ENCODE measurements around the gene XPO5. TPM values are rescaled to one million over a fixed set of nuclear protein-coding genes. Genes with fewer than 3 reads are reported as not detected.

XPO5 gene
- total RNA-seq, 1 experiment from 2014 or later: 77.4 TPM

DNA sequence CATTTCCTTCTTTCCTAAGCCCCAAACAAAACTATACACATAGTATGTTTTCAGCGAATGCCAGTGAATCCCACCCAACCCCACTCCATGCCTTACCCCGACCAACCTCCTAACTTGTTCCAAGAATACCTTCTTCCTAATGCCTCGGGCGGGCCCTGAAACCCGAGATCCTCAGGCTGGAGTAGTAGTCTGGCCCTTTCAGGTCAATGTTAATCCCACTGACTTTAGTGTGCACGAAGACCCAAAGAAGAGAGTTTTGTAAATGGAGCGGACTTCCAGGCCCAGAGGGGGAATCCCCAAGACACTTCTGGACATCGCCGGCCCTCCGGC, 59.5 kb downstream of the XPO5 start:
- Histone ChIP-seq H3K4me3 (replicated peaks in 1 of 2; ENCODE audit: low read depth in 1 of 2, low read length in 2 of 2) (peak overlapping the region; percentile 92 to 100), H3K27ac (ENCODE audit: low read depth, low read length) (peak overlapping the region; percentile 61), H4K20me1 (ENCODE audit: insufficient read depth) (0 out of 2 replicates have a peak, but pooled peaks cover 3% of the 10 kb centered on the region), H3K9ac (ENCODE audit: low read length) (peak overlapping the region; percentile 98), H2AFZ (ENCODE audit: low read depth, low read length, poor library complexity, severe bottlenecking) (no peak overlapping the region), H3K27me3 (ENCODE audit: insufficient read depth, low read length) (no peaks in the 10 kb centered on the region), H3K9me3 (ENCODE audit: control insufficient read depth in 1 of 2, insufficient read depth in 1 of 2, low read depth in 1 of 2, low read length in 2 of 2) (no peaks in the 10 kb centered on the region), H3K36me3 (ENCODE audit: control insufficient read depth in 1 of 2, insufficient read depth in 2 of 2, low read length in 2 of 2) (peaks cover 38 to 47% of the 10 kb centered on the region in 2 experiments), H3K4me2 (ENCODE audit: low read length) (peak overlapping the region; percentile 92), H3K79me2 (ENCODE audit: insufficient read depth, low read length) (peaks cover 63% of the 10 kb centered on the region), H3K4me1 (ENCODE audit: control insufficient read depth in 1 of 2, insufficient read depth in 2 of 2, low read length in 2 of 2) (peaks cover 14 to 21% of the 10 kb centered on the region in 2 experiments; a peak in 3 of 4 replicates), H3K9me2 (ENCODE audit: insufficient read depth) (no peaks in the 10 kb centered on the region)
- TF ChIP-seq EGR1 (IDR thresholded peaks at IDR 0.05; ENCODE audit: low read depth) (no peak), JUND (IDR thresholded peaks at IDR 0.05) (no peak), SRF (IDR thresholded peaks at IDR 0.05; ENCODE audit: low read depth) (no peak), POLR2AphosphoS5 (IDR thresholded peaks at IDR 0.05; ENCODE audit: low read depth, low read length) (no peak), ZFX (IDR thresholded peaks at IDR 0.05) (no peak; the same call in 1 of the 2 replicates), YY1 (IDR thresholded peaks at IDR 0.05; ENCODE audit: extremely low read depth, insufficient replicate concordance, low read depth, low read length) (no peak), TCF7L2 (IDR thresholded peaks at IDR 0.05; ENCODE audit: borderline replicate concordance, extremely low read depth, insufficient read depth, insufficient read length) (no peak), CBX3 (IDR thresholded peaks at IDR 0.05; ENCODE audit: low read depth) (no peak)
- ChIA-PET CTCF (interaction anchor here (2.7 kb wide), 1 partner anchor 9 kb away, joined by 12 read pairs; no protein-coding TSS in a partner anchor), RAD21 (ENCODE audit: low non-redundant PET in 1 of 2, low total read pairs in 2 of 2, uncharacterized antibody in 2 of 2, unreplicated experiment in 2 of 2) (no interaction called here), POLR2A (interaction anchor here (0.9 to 1.5 kb wide), 3 partner anchors 8 to 113 kb away, joined by 3 read pairs; partner anchors contain the start of gene GTPBP2)
- intact Hi-C loops (cut with micrococcal nuclease): loop anchor here (5.0 kb wide), 1 partner anchor 344 kb away; the partner anchor contains the start of gene SRF
- BruUV-seq (replicated peaks): no TSS peak
- ATAC-seq (no peak), DNase-seq (ENCODE audit: low read depth, low spot score) (no peak)

DNA sequence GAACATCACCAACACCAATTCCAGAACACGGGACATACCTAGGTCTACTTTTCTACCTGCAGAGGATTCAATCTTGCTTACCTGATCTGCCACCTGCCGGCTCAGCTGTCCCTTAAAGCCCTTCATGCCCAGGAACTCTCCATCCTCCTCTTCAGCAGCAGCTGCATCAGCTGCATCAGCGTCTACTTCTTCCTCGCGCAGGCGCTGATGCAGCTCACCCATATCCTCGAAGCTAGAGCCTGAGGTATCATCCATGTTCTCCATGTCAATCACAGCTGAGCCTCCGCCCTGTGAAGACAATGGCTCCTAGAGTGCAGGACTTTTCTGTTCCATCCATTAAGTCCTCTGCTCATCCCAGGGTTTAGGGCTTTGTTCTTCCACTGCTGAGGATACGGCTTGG, 60.0 kb downstream of the XPO5 start:
- Histone ChIP-seq H3K4me3 (replicated peaks in 1 of 2; ENCODE audit: low read depth in 1 of 2, low read length in 2 of 2) (peak overlapping the region; percentile 92 to 100), H3K4me1 (ENCODE audit: control insufficient read depth in 1 of 2, insufficient read depth in 2 of 2, low read length in 2 of 2) (peaks cover 14 to 21% of the 10 kb centered on the region in 2 experiments; a peak in 3 of 4 replicates), H3K27me3 (ENCODE audit: insufficient read depth, low read length) (no peaks in the 10 kb centered on the region), H3K27ac (ENCODE audit: low read depth, low read length) (peak overlapping the region; percentile 61), H3K4me2 (ENCODE audit: low read length) (peak overlapping the region; percentile 92), H3K79me2 (ENCODE audit: insufficient read depth, low read length) (peaks cover 60% of the 10 kb centered on the region), H4K20me1 (ENCODE audit: insufficient read depth) (0 out of 2 replicates have a peak, but pooled peaks cover 3% of the 10 kb centered on the region), H3K9me2 (ENCODE audit: insufficient read depth) (no peaks in the 10 kb centered on the region), H3K9ac (ENCODE audit: low read length) (peak overlapping the region; percentile 98), H2AFZ (ENCODE audit: low read depth, low read length, poor library complexity, severe bottlenecking) (no peak overlapping the region), H3K9me3 (ENCODE audit: control insufficient read depth in 1 of 2, insufficient read depth in 1 of 2, low read depth in 1 of 2, low read length in 2 of 2) (no peaks in the 10 kb centered on the region), H3K36me3 (ENCODE audit: control insufficient read depth in 1 of 2, insufficient read depth in 2 of 2, low read length in 2 of 2) (peaks cover 40 to 43% of the 10 kb centered on the region in 2 experiments)
- intact Hi-C loops (cut with micrococcal nuclease): loop anchor here (5.0 kb wide), 1 partner anchor 344 kb away; the partner anchor contains the start of gene SRF
- DNase-seq (ENCODE audit: low read depth, low spot score) (no peak), ATAC-seq (no peak)
- ChIA-PET POLR2A (no interaction called here), CTCF (interaction anchor here (2.7 kb wide), 1 partner anchor 9 kb away, joined by 12 read pairs; no protein-coding TSS in a partner anchor), RAD21 (ENCODE audit: low non-redundant PET in 1 of 2, low total read pairs in 2 of 2, uncharacterized antibody in 2 of 2, unreplicated experiment in 2 of 2) (no interaction called here)
- BruUV-seq (replicated peaks): TSS peak; percentile 70
- TF ChIP-seq TCF7L2 (IDR thresholded peaks at IDR 0.05; ENCODE audit: borderline replicate concordance, extremely low read depth, insufficient read depth, insufficient read length): no peak
- no peak for TF ChIP-seq EGR1 (IDR thresholded peaks at IDR 0.05; ENCODE audit: low read depth)
- TF ChIP-seq, protein P1, sequence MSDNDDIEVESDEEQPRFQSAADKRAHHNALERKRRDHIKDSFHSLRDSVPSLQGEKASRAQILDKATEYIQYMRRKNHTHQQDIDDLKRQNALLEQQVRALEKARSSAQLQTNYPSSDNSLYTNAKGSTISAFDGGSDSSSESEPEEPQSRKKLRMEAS (IDR thresholded peaks at IDR 0.05): no peak
- no peak for TF ChIP-seq EZH2phosphoT487 (IDR thresholded peaks at IDR 0.05; ENCODE audit: borderline replicate concordance)
- no peak for TF ChIP-seq RAD21 (IDR thresholded peaks at IDR 0.05; ENCODE audit: low read depth)
- TF ChIP-seq FOSL1 (IDR thresholded peaks at IDR 0.05; ENCODE audit: low read depth): no peak
- no peak for TF ChIP-seq POLR2AphosphoS5 (IDR thresholded peaks at IDR 0.05; ENCODE audit: low read depth, low read length)
- TF ChIP-seq ZNF274 (IDR thresholded peaks at IDR 0.05; ENCODE audit: low read depth, low read length): no peak
- TF ChIP-seq CBX3 (IDR thresholded peaks at IDR 0.05; ENCODE audit: low read depth): no peak
- no peak for TF ChIP-seq SP1 (IDR thresholded peaks at IDR 0.05; ENCODE audit: low read depth)
- TF ChIP-seq, protein P2, sequence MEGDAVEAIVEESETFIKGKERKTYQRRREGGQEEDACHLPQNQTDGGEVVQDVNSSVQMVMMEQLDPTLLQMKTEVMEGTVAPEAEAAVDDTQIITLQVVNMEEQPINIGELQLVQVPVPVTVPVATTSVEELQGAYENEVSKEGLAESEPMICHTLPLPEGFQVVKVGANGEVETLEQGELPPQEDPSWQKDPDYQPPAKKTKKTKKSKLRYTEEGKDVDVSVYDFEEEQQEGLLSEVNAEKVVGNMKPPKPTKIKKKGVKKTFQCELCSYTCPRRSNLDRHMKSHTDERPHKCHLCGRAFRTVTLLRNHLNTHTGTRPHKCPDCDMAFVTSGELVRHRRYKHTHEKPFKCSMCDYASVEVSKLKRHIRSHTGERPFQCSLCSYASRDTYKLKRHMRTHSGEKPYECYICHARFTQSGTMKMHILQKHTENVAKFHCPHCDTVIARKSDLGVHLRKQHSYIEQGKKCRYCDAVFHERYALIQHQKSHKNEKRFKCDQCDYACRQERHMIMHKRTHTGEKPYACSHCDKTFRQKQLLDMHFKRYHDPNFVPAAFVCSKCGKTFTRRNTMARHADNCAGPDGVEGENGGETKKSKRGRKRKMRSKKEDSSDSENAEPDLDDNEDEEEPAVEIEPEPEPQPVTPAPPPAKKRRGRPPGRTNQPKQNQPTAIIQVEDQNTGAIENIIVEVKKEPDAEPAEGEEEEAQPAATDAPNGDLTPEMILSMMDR (IDR thresholded peaks at IDR 0.05 in 2 of 3, conservative IDR thresholded peaks at IDR 0.05 in 1 of 3; ENCODE audit: borderline replicate concordance in 1 of 3, insufficient read depth in 1 of 3, low read depth in 2 of 3, low read length in 2 of 3): no peak
- no peak for TF ChIP-seq SIN3A (IDR thresholded peaks at IDR 0.05; ENCODE audit: low read depth)
- no peak for TF ChIP-seq ELF1 (IDR thresholded peaks at IDR 0.05; ENCODE audit: borderline replicate concordance, low read depth)
- TF ChIP-seq ZFX (IDR thresholded peaks at IDR 0.05): no peak

All from HCT116 (cell line).